Activated CD4-positive, alpha-beta T cell treated with anti-CD3 and anti-CD28 coated beads, Interleukin-2, amount 50 U/mL, for 1 hour (primary cell): ENCODE results near the gene CREG2.

Source experiments
- DNase-seq: peaks from one replicate; pipeline ENCODE4 v3.0.0-alpha.2; 2020

The CREG2 gene

DNA sequence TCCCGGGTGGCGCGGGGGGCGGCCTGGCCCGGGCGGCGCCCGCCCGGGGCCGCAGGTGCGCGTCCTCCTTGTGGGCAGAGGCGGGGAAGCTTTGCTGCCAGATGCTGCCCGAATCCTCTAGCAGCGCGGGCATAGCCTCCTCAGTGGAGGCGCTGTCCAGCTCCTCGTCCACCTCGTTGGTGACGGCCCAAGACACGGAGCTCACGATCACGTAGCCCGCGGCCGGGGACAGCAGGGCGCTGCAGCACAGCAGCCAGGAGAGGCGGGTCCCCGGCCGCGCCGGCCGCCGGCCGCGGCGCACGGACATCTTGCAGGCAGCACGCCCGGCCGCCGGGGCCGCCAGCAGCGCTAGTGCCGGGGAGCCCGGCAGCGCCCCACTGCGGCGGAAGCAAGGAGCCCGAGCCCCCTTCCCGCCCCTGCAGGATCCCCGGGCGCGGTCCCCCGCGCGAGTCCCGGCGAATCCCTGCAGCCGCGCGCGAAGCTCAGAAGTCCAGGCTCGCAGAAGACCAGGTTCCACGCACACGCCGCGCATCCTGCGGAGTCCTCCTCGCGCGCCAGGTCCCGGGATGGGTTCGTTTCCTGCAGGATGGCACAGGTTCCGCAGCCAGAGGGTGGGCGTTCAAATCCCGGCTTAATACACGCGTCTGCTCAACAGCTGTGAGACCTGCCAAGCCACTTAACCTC, at the start of gene CREG2:
Gene CREG2, minus strand, starts transcription at position 353 of the 684 bp plus-strand sequence. Its CDS starts 46 bp downstream, at position 307.
- peak; percentile 50 for DNase-seq

- DNase-seq, result no peak
Observed at GRCh38 chr2:101435001-101435862, 47.9 kb upstream of the CREG2 start.

GRCh38 chr2:101433465-101433864, 46.2 kb upstream of the CREG2 start:
- DNase-seq, result no peak

- DNase-seq, result no peak
Observed at GRCh38 chr2:101432411-101433181, 45.3 kb upstream of the CREG2 start.

GRCh38 chr2:101431486-101431885, 44.2 kb upstream of the CREG2 start:
- no peak for DNase-seq

- no peak for DNase-seq
Observed at GRCh38 chr2:101430156-101430555, 42.9 kb upstream of the CREG2 start.

DNA sequence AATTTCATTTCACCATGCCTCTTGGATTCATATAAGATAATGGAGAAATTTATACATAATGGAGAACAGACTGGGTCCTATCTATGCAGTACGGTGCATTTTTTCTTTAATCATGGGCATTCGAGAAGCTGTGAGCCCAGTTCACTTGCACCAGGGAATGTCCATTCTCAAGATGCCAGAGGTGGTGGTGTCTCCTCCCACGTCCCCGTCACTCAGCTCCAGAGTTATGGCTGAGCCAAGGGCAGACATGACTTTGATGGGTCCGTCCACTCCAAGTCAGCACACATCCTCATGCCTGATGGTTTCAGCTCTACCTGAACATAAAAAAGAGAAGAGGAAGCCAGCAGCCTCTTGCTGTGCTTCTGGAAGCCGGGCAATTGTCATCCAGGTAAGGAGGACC, 42.1 kb upstream of the CREG2 start:
- no peak for DNase-seq

- no peak for DNase-seq
Observed at GRCh38 chr2:101428422-101429176, 41.3 kb upstream of the CREG2 start.

DNA sequence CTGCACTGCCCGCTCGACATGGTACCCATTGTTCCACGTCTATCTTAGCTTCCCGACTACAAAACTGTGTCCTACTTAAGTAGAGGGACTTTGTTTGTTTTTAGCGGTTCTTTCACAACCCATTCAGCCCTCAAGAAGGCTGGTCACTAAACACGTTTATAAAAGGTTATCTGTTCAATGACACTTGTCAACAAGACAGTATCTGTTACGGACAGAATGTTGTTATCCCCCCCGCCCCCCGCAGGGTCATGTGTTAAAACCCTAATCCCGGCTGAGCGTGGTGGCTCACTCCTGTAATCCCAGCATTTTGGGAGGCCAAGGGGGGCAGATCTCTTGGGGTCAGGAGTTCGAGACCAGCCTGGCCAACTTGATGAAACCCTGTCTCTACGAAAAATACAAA, 40.4 kb upstream of the CREG2 start:
- DNase-seq, result no peak

DNA sequence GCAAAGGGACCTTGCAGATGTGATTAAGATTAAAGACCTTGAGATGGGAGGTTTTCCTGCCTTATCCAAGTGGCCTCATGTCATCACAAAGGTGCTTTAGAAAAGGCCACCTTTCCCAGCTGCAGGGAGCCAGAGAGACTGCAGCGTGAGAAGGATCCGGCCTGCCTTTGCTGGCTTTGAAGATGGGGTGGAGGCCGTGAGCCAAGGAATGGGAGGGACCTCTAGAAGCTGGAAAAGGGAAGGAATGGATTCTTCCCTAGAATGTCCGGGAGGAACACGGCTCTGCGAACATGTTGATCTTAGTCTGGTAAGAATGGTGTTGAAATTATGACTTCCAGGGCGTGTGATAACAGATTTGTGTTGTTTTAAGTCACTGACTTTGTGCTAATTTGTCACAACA, 39.9 kb upstream of the CREG2 start:
- DNase-seq, result no peak

DNA sequence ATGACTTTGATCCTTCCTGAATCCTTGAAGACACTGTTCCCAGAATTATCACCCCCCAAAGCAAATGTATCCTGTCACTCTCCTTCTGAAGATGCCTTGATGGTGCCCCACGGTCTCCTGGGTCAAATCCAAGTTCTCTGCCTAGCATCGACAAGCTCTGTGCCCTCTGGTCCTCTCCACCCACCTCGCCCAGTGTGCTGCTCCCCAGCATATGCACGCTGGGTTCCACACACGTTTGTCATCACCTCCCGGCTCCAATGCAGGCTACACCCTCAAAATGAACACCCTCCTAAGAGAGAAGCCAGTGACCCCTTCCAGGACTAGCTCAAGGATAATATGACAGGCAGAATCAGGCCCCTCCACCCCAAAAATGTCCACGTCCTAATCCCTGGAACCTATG, 39.5 kb upstream of the CREG2 start:
- no peak for DNase-seq

GRCh38 chr2:101420623-101421022, 33.3 kb upstream of the CREG2 start:
- no peak for DNase-seq

DNA sequence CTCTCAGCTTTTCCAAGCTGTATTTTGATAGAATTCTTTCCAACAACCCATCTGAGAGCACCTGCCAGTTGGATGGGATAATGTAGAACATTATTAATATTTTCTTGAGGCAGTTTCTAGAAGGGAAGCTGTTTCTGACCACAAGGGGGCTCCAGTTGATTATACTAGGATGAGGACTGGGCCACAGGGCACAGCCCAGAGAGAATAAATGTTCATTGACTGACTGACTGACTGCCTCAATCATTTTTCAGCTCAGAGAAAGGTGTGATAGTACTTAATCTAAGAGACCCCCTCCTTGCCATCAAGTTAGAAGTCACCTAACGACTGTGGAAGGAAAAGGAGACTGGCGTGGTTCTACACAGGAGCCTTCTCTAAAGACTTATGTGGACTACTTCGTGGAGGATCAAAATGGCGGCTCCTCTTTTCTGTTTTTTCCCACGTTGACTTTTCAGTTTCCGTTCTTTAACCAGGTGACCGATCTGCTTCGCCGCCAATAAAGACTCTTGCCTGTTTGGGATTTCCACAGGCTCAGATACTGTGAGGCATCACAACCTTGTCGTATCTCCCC, 31.9 kb upstream of the CREG2 start:
- DNase-seq, result peak; percentile 55

- DNase-seq, result no peak
Observed at GRCh38 chr2:101418460-101419095, 31.3 kb upstream of the CREG2 start.

DNA sequence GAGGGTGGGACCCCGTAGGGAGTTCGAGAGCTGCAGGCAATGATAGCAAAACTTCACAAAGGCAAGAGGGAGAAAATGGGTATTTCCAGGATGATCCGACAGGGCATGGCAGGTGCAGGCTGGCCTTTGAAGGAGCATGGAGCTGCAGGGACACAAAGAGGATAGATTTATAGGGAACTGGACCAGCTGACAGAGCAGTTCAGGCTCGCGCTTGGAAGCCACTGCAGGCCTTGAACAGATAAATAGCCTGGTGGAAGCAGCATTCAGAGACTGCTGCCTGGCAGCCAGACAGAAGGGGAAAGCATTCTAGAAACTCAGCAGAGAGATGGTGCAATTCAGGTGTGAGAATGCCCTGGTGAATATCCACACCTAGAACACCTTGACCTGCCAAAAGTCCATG, 29.3 kb upstream of the CREG2 start:
- DNase-seq, result no peak

GRCh38 chr2:101415884-101416283, 28.6 kb upstream of the CREG2 start:
- no peak for DNase-seq

DNA sequence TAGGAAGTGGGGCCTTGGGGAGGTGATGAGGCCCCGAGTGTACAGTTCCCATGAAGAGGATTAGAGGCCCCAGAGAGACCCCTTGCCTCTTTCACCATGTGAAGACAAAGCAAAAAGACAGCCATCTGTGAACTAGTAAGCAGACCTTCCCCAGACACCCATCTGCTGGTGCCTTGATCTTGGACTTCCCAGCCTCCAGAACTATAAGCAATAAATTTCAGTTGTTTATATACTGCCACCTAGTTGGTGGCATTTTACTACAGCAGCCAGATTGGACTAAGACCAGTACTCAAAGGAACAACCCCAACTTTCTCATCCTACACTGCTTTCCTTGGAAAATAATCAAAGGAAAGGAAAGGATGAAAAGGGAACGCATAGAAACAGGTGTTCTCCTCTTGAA, 27.9 kb upstream of the CREG2 start:
- DNase-seq, result no peak

- no peak for DNase-seq
Observed at GRCh38 chr2:101412092-101412694, 24.9 kb upstream of the CREG2 start.

DNA sequence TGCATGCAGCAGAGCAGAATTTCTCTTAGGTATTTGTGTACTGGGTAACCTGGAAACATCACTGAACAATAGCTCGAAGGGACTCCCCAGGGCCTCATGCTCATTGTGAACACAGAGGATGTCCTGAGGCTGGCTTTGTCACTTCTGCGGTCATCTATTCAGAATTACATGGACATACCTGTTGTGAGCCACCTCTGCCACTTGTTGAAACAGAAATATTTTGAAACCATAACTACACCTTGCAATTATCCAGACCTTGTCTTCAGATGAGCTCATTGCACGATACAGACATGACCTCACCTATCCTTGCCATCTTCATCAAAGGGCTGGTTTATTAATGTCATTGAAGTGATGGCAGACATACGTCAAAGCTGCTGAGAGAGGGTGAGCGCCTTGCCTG, 23.4 kb upstream of the CREG2 start:
- no peak for DNase-seq

GRCh38 chr2:101410114-101410513, 22.8 kb upstream of the CREG2 start:
- DNase-seq, result no peak

DNA sequence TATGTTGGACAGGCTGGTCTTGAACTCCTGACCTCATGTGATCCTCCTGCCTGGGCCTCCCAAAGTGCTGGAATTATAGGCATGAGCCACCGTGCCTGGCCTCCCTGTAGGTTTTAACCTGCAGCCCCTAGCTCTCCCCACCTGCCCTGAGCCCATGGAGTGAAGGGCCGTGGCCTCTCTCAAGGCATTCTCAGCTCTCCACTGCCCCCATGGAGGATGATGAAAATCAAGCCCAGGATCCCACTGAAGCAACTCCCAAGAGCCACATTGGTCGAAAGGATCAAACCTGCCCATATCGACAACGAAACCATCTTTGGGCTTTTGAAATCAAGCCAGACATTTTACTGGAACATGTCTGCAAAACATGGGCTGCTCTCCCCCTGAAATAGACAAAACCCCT, 22.4 kb upstream of the CREG2 start:
- no peak for DNase-seq

- no peak for DNase-seq
Observed at GRCh38 chr2:101408925-101409324, 21.6 kb upstream of the CREG2 start.
